ENCODE measurements around the gene DEAF1. TPM values are rescaled to one million over a fixed set of nuclear protein-coding genes. Genes with fewer than 3 reads are reported as not detected.

Gene DEAF1
- total and polyA plus RNA-seq, 2 donors (not counting 1 experiment from before 2014, with no cell fraction given) = 9.7 to 38.3 TPM

DNA sequence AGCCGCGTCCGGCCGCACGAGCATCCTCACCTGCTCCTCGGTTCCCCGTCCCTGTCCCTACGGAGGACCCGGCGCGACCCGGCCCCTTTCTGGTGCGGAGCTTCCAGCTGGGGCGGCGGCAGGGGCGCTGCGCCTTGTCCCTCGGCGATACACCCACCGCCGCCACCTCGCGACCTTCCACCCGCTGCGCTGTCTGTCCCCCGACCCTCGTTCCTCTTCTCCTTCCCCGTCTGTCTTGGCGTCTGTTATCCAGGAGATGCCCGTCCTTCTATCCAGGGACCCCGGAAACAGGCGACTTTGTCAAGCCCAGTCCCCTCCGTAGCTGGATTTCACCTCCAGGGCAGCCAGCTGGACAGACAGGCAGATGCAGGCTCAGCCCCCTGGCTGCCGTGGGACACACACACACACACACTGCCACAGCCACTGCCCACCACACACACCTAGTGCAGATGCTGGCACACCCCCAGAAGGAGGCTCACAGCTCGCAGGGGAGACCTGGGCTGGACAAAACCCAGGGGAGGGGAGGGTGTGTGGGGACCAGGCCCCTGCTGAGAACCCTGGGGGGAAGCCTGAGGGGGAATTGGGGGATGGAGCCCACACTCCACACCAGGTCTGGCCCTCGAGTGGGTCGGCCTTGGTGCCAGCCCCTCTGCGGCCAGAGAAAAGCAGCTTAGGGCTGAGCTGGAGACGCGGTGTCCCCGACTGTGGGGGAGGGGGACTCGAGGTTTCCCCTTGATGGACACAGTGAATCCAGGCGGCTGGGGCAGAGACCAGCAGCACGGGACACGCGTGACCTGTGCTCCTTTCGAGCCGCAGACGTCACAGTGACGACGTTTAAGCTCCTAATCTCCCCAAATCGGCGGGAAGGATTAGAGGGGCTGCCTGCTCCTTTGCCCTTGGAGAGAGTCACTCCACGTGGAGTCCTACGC is 57.2 kb downstream of the DEAF1 start:
- Histone ChIP-seq H3K9me3 (ENCODE audit: control insufficient read depth, insufficient read depth, low read depth, low read length) (no peaks in the 10 kb centered on the region), H3K4me3 (replicated peaks in 1 of 4; ENCODE audit: control extremely low read depth in 1 of 4, insufficient read depth in 1 of 4, low read depth in 3 of 4, low read length in 4 of 4) (peak overlapping the region in 1 of 4 experiments; percentile 20), H3K79me2 (ENCODE audit: control insufficient read depth, insufficient read depth, low read length) (no peaks in the 10 kb centered on the region), H3K27ac (ENCODE audit: insufficient read depth, low read length) (no peak overlapping the region), H4K20me1 (ENCODE audit: control insufficient read depth, extremely low read depth, insufficient read depth, low read length) (no peaks in the 10 kb centered on the region), H3K27me3 (ENCODE audit: control insufficient read depth, insufficient read depth, low read length) (peaks cover 5% of the 10 kb centered on the region), H3K4me2 (ENCODE audit: extremely low read depth, insufficient read depth, low read length) (no peak overlapping the region), H3K36me3 (ENCODE audit: control insufficient read depth, insufficient read depth, low read length) (peaks cover 4% of the 10 kb centered on the region), H2AFZ (ENCODE audit: low read length) (no peak overlapping the region), H3K9ac (ENCODE audit: insufficient read depth, low read length) (no peak overlapping the region), H3K4me1 (ENCODE audit: control insufficient read depth, extremely low read depth, insufficient read depth, low read length) (no peaks in the 10 kb centered on the region)
- DNase-seq (ENCODE audit: low read depth in 2 of 2) = no peak
- TF ChIP-seq EZH2 (IDR thresholded peaks at IDR 0.05; ENCODE audit: low read length, missing control alignments) = peak; percentile 92
- TF ChIP-seq, protein P1, sequence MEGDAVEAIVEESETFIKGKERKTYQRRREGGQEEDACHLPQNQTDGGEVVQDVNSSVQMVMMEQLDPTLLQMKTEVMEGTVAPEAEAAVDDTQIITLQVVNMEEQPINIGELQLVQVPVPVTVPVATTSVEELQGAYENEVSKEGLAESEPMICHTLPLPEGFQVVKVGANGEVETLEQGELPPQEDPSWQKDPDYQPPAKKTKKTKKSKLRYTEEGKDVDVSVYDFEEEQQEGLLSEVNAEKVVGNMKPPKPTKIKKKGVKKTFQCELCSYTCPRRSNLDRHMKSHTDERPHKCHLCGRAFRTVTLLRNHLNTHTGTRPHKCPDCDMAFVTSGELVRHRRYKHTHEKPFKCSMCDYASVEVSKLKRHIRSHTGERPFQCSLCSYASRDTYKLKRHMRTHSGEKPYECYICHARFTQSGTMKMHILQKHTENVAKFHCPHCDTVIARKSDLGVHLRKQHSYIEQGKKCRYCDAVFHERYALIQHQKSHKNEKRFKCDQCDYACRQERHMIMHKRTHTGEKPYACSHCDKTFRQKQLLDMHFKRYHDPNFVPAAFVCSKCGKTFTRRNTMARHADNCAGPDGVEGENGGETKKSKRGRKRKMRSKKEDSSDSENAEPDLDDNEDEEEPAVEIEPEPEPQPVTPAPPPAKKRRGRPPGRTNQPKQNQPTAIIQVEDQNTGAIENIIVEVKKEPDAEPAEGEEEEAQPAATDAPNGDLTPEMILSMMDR (conservative IDR thresholded peaks at IDR 0.05 in 1 of 2, IDR thresholded peaks at IDR 0.05 in 1 of 2; ENCODE audit: low read depth in 1 of 2, low read length in 2 of 2) = no peak

DNA sequence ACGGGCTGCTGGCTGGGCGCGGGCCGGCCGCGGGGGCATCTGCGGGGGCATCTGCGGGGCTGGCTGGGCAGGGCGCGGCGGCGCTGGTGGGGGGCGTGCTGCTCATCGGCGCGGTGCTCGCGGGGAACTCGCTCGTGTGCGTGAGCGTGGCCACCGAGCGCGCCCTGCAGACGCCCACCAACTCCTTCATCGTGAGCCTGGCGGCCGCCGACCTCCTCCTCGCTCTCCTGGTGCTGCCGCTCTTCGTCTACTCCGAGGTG is 57.8 kb downstream of the DEAF1 start:
- Histone ChIP-seq H2AFZ (ENCODE audit: low read length) (no peak overlapping the region), H3K9ac (ENCODE audit: insufficient read depth, low read length) (no peak overlapping the region), H4K20me1 (ENCODE audit: control insufficient read depth, extremely low read depth, insufficient read depth, low read length) (no peaks in the 10 kb centered on the region), H3K27me3 (ENCODE audit: control insufficient read depth, insufficient read depth, low read length) (peaks cover 5% of the 10 kb centered on the region), H3K9me3 (ENCODE audit: control insufficient read depth, insufficient read depth, low read depth, low read length) (no peaks in the 10 kb centered on the region), H3K4me1 (ENCODE audit: control insufficient read depth, extremely low read depth, insufficient read depth, low read length) (no peaks in the 10 kb centered on the region), H3K27ac (ENCODE audit: insufficient read depth, low read length) (no peak overlapping the region), H3K4me2 (ENCODE audit: extremely low read depth, insufficient read depth, low read length) (no peak overlapping the region), H3K79me2 (ENCODE audit: control insufficient read depth, insufficient read depth, low read length) (no peaks in the 10 kb centered on the region), H3K36me3 (ENCODE audit: control insufficient read depth, insufficient read depth, low read length) (peaks cover 1% of the 10 kb centered on the region), H3K4me3 (replicated peaks in 1 of 4; ENCODE audit: control extremely low read depth in 1 of 4, insufficient read depth in 1 of 4, low read depth in 3 of 4, low read length in 4 of 4) (peak overlapping the region in 1 of 4 experiments; percentile 20)
- TF ChIP-seq EZH2 (IDR thresholded peaks at IDR 0.05; ENCODE audit: low read length, missing control alignments) = no peak
- TF ChIP-seq, protein P1 (conservative IDR thresholded peaks at IDR 0.05 in 1 of 2, IDR thresholded peaks at IDR 0.05 in 1 of 2; ENCODE audit: low read depth in 1 of 2, low read length in 2 of 2) = no peak
- no peak for DNase-seq (ENCODE audit: low read depth in 2 of 2)

DNA sequence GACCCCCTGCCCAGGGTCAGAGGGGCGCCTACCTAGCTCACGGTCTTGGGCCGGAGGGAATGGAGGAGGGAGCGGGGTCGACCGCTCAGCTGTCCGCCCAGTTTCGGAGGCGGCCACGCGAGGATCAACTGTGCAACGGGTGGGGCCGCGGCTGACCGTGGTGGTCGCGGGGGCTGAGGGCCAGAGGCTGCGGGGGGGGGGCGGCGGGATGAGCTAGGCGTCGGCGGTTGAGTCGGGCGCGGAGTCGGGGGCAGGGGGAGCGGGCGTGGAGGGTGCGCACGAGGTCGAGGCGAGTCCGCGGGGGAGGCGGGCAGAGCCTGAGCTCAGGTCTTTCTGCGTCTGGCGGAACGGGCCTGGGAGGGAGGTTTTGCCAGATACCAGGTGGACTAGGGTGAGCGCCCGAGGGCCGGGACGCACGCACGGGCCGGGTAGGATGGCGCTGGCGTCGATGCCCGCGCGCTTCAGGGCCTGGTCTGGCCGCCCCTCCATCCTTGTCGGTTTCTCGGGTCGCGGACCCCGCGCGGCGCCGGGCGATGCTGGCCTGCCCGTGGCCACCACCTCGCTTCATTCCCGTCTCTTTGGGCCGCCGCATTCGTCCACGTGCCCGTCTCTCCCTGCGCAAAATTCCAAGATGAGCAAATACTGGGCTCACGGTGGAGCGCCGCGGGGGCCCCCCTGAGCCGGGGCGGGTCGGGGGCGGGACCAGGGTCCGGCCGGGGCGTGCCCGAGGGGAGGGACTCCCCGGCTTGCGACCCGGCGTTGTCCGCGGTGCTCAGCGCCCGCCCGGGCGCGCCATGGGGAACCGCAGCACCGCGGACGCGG is 58.3 kb downstream of the DEAF1 start, which contains the start of gene DRD4:
TSS of gene DRD4 (plus strand) at position 759 of the 822 bp plus-strand sequence. CDS start at position 795, 36 bp downstream.
- Histone ChIP-seq H3K4me3 (replicated peaks in 1 of 4; ENCODE audit: control extremely low read depth in 1 of 4, insufficient read depth in 1 of 4, low read depth in 3 of 4, low read length in 4 of 4) (peak within 1 kb of the TSS in 1 of 4 experiments; percentile 20), H2AFZ (ENCODE audit: low read length) (no peak within 1 kb of the TSS), H3K4me1 (ENCODE audit: control insufficient read depth, extremely low read depth, insufficient read depth, low read length) (no peaks in the 10 kb centered on the region), H3K4me2 (ENCODE audit: extremely low read depth, insufficient read depth, low read length) (no peak within 1 kb of the TSS), H3K27me3 (ENCODE audit: control insufficient read depth, insufficient read depth, low read length) (peaks cover 5% of the 10 kb centered on the region), H3K27ac (ENCODE audit: insufficient read depth, low read length) (no peak within 1 kb of the TSS), H3K36me3 (ENCODE audit: control insufficient read depth, insufficient read depth, low read length) (peaks cover 1% of the 10 kb centered on the region), H3K9ac (ENCODE audit: insufficient read depth, low read length) (no peak within 1 kb of the TSS), H4K20me1 (ENCODE audit: control insufficient read depth, extremely low read depth, insufficient read depth, low read length) (no peaks in the 10 kb centered on the region), H3K79me2 (ENCODE audit: control insufficient read depth, insufficient read depth, low read length) (no peaks in the 10 kb centered on the region), H3K9me3 (ENCODE audit: control insufficient read depth, insufficient read depth, low read depth, low read length) (no peaks in the 10 kb centered on the region)
- no peak for DNase-seq (ENCODE audit: low read depth in 2 of 2)
- TF ChIP-seq EZH2 (IDR thresholded peaks at IDR 0.05; ENCODE audit: low read length, missing control alignments) = no peak
- TF ChIP-seq, protein P1 (conservative IDR thresholded peaks at IDR 0.05 in 1 of 2, IDR thresholded peaks at IDR 0.05 in 1 of 2; ENCODE audit: low read depth in 1 of 2, low read length in 2 of 2) = no peak

Measured in fibroblast of lung (primary cell).